Smooth muscle cell of bladder (primary cell): ENCODE results near the gene PPIF. TPM values are rescaled to one million over a fixed set of nuclear protein-coding genes. Genes with fewer than 3 reads are reported as not detected.

ENCODE experiments used
- total RNA-seq: library from RNA; depleted of rRNA; stranded (reverse); fragments of >200 nt; gene quantifications from 2 replicates; pipeline ENCODE4 v1.2.3, GENCODE V29; 2014

PPIF gene
- 22.6 and 33.7 TPM in 2 replicates for total RNA-seq

GRCh38 chr10:79347226-79347893 is at the start of gene PPIF:
PPIF (plus strand) TSS chr10:79347469; CDS start chr10:79347549, 80 bp downstream.

Other genes with a start within 250 kb of the PPIF start
- gene ZCCHC24, start 98.2 kb downstream of the PPIF start, total RNA-seq, result 21.0 and 24.6 TPM in 2 replicates
- gene EIF5AL1, start 165.1 kb downstream of the PPIF start, total RNA-seq, result 0.18 and 0.28 TPM in 2 replicates
- gene SFTPA2, start 212.9 kb downstream of the PPIF start, total RNA-seq, result not detected in 2 replicates